Mesendoderm (in vitro differentiated cells): ENCODE results near the gene NAALAD2.
"Not testable (repeated sequence)": the region's sequence is repeated elsewhere in the genome, so short reads cannot be mapped to it uniquely, and the experiment has no call there.

Experiments
- DNase-seq: peaks from one replicate; pipeline ENCODE4 v3.0.0; 2013
- H2AK5ac ChIP-seq: 2 replicates; pipeline ENCODE4 v1.6.1; 2013; ENCODE audit warnings: low read length, inconsistent platforms
- H2BK120ac ChIP-seq: 2 replicates; pipeline ENCODE4 v1.6.1; 2013; ENCODE audit warnings: low read depth, mild to moderate bottlenecking, low read length, moderate library complexity, mixed read lengths
- H2BK15ac ChIP-seq: replicated peaks from 2 replicates; pipeline ENCODE4 v1.6.1; 2013; ENCODE audit warnings: low read depth, mild to moderate bottlenecking, moderate library complexity
- H2BK5ac ChIP-seq: 2 replicates; pipeline ENCODE4 v1.6.1; 2013; ENCODE audit warnings: low read length, inconsistent platforms
- H3K18ac ChIP-seq: 2 replicates; pipeline ENCODE4 v1.6.1; 2013; ENCODE audit warnings: mild to moderate bottlenecking, low read length, mixed read lengths
- H3K23ac ChIP-seq: one replicate; pipeline ENCODE4 v1.6.1; 2013; ENCODE audit warnings: low read length
- H3K27ac ChIP-seq: 2 replicates; pipeline ENCODE4 v1.5.1; 2013; ENCODE audit warnings: low read depth, mild to moderate bottlenecking, inconsistent platforms, low read length, moderate library complexity
- H3K27me3 ChIP-seq: 2 replicates; pipeline ENCODE4 v1.6.1; 2013; ENCODE audit warnings: low read length, control low read depth, mild to moderate bottlenecking, inconsistent platforms; ENCODE audit not compliant: insufficient read depth, poor library complexity
- H3K36me3 ChIP-seq: 2 replicates; pipeline ENCODE4 v1.6.1; 2013; ENCODE audit warnings: low read length, inconsistent platforms; ENCODE audit not compliant: control insufficient read depth, insufficient read depth
- H3K4ac ChIP-seq: one replicate; pipeline ENCODE4 v1.6.1; 2013; ENCODE audit warnings: low read depth, mild to moderate bottlenecking, low read length, moderate library complexity
- H3K4me1 ChIP-seq: 2 replicates; pipeline ENCODE4 v1.6.1; 2013; ENCODE audit warnings: low read depth, low read length, inconsistent platforms; ENCODE audit not compliant: control insufficient read depth
- H3K4me2 ChIP-seq: 2 replicates; pipeline ENCODE4 v1.6.1; 2013; ENCODE audit warnings: low read length
- H3K4me3 ChIP-seq: 2 replicates; pipeline ENCODE4 v1.5.1; 2013; ENCODE audit warnings: mild to moderate bottlenecking, low read length
- H3K56ac ChIP-seq: one replicate; pipeline ENCODE4 v1.6.1; 2013; ENCODE audit warnings: low read length
- H3K79me1 ChIP-seq: 2 replicates; pipeline ENCODE4 v1.6.1; 2013; ENCODE audit warnings: low read length, inconsistent platforms
- H3K79me2 ChIP-seq: 2 replicates; pipeline ENCODE4 v1.6.1; 2013; ENCODE audit warnings: mild to moderate bottlenecking, low read length; ENCODE audit not compliant: control insufficient read depth, insufficient read depth
- H3K9ac ChIP-seq: 2 replicates; pipeline ENCODE4 v1.6.1; 2013; ENCODE audit warnings: low read length, inconsistent platforms
- H4K5ac ChIP-seq: one replicate; pipeline ENCODE4 v1.6.1; 2013; ENCODE audit warnings: low read length
- H4K8ac ChIP-seq: one replicate; pipeline ENCODE4 v1.6.1; 2013; ENCODE audit warnings: low read depth, mild to moderate bottlenecking, control low read depth, low read length, moderate library complexity
- WGBS: extraction: QIAGEN DNeasy Blood & Tissue Kit; methylation state at CpG from one replicate; pipeline ENCODE4 v1.1.7; 2013; ENCODE audit warnings: low lambda C conversion rate, missing lambda C conversion rate; ENCODE audit not compliant: insufficient coverage; ENCODE audit errors: extremely low coverage; 5-methylcytosine and 5-hydroxymethylcytosine counted together

Gene NAALAD2

DNA sequence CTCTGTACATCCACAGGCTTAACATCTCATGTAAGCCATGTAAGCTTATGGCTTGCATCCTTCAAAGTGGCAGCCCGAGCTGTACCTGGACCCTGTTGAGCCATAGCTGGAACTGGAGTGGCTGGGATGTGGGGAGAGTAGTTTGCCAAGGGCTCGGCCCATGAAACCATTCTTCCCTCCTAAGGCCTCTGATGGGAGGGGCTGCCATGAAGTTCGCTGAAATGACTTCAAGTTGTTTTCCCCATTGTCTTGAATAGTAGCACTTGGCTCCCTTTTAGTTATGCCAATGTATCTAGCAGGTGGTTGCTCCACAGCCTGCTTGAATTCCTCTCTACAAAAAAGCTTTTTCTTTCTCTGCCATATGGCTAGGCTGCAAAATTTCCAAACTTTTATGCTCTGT is 93.6 kb downstream of the NAALAD2 start:
- Histone ChIP-seq H3K18ac (no peak overlapping the region), H2BK5ac (no peak overlapping the region)

DNA sequence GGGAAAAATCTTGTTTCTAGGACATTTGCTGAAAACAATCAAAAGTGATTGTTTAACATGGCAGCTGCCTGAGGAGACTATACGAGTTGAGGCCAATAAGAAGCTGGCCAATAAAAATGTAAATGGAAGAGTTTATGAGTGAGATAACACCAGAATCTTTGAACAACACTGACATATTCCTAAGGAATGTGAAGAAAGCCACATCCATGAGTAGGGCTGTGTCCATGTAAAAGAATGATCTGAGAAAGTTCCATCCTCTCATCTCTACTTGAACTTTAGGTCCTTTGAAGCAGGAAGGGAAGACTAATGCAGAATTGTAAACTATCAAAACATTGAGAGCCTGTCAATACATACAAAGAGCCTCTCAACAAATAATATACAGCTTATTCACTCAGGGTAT is 95.3 kb downstream of the NAALAD2 start:
- no peak overlapping the region for H3K23ac ChIP-seq
- H2AK5ac ChIP-seq, result no peak overlapping the region
- no peak overlapping the region for H2BK120ac ChIP-seq
- H3K18ac ChIP-seq, result no peak overlapping the region
- H3K79me1 ChIP-seq, result no peaks in the 10 kb centered on the region
- H3K36me3 ChIP-seq, result no peaks in the 10 kb centered on the region
- H4K8ac ChIP-seq, result no peak overlapping the region
- H3K4ac ChIP-seq, result no peak overlapping the region
- H3K79me2 ChIP-seq, result no peaks in the 10 kb centered on the region
- no peak overlapping the region for H3K9ac ChIP-seq
- no peak overlapping the region for H3K4me3 ChIP-seq
- H2BK5ac ChIP-seq, result no peak overlapping the region
- H2BK15ac ChIP-seq, result no peak overlapping the region
- no peaks in the 10 kb centered on the region for H3K27me3 ChIP-seq
- no peak overlapping the region for H3K4me2 ChIP-seq
- no peak overlapping the region for H3K27ac ChIP-seq
- no peak for DNase-seq
- H4K5ac ChIP-seq, result no peak overlapping the region
- no peaks in the 10 kb centered on the region for H3K4me1 ChIP-seq
- WGBS, result no CpG with 5 or more reads among the region's 1 CpG
- H3K56ac ChIP-seq, result no peak overlapping the region

More for the DNA sequence above, 93.6 kb downstream of the NAALAD2 start:
- WGBS, result no CpG with 5 or more reads among the region's 3 CpGs
- Histone ChIP-seq H3K27ac (no peak overlapping the region), H3K4ac (no peak overlapping the region), H3K79me2 (no peaks in the 10 kb centered on the region), H2AK5ac (no peak overlapping the region), H2BK120ac (no peak overlapping the region), H3K36me3 (no peaks in the 10 kb centered on the region), H4K5ac (no peak overlapping the region), H3K56ac (no peak overlapping the region), H3K4me3 (no peak overlapping the region), H3K79me1 (no peaks in the 10 kb centered on the region), H2BK15ac (no peak overlapping the region), H3K4me2 (no peak overlapping the region), H3K4me1 (no peaks in the 10 kb centered on the region), H3K9ac (no peak overlapping the region), H3K27me3 (no peaks in the 10 kb centered on the region), H4K8ac (no peak overlapping the region), H3K23ac (no peak overlapping the region)
- DNase-seq, result no peak

GRCh38 chr11:90234977-90235376 is 100.5 kb downstream of the NAALAD2 start:
- H3K23ac ChIP-seq, result no peak overlapping the region
- H3K27ac ChIP-seq, result no peak overlapping the region
- H3K4me2 ChIP-seq, result no peak overlapping the region
- H3K4ac ChIP-seq, result no peak overlapping the region
- no peak overlapping the region for H3K4me3 ChIP-seq
- no peak overlapping the region for H3K9ac ChIP-seq
- H3K27me3 ChIP-seq, result no peaks in the 10 kb centered on the region
- no peak overlapping the region for H2BK120ac ChIP-seq
- H3K79me1 ChIP-seq, result no peaks in the 10 kb centered on the region
- H3K56ac ChIP-seq, result no peak overlapping the region
- WGBS, result no CpG with 5 or more reads among the region's 2 CpGs
- H3K18ac ChIP-seq, result no peak overlapping the region
- DNase-seq, result no peak
- H4K8ac ChIP-seq, result no peak overlapping the region
- no peak overlapping the region for H2BK5ac ChIP-seq
- H2AK5ac ChIP-seq, result no peak overlapping the region
- no peaks in the 10 kb centered on the region for H3K4me1 ChIP-seq
- H3K36me3 ChIP-seq, result no peaks in the 10 kb centered on the region
- H2BK15ac ChIP-seq, result no peak overlapping the region
- H4K5ac ChIP-seq, result no peak overlapping the region
- no peaks in the 10 kb centered on the region for H3K79me2 ChIP-seq

DNA sequence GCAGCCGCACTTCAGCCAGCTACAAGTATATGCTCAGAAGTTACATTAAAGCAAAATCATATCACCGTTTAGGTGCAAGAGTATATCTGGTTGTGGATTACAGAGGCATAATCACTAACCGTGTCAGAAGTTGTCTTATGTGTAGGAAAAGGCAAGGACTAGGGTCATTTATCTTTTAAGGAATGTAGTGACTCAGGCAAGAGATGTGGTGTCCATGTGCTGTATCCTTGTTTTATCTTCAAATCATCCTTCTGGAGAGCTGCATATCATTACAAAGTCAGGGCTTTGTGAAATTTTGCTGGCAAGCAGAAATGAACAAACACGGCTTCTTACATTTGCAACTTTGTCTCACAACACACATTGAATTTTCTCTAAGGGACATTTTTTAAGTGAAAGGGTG is 101.1 kb downstream of the NAALAD2 start:
- Histone ChIP-seq H3K23ac (no peak overlapping the region), H2BK5ac (no peak overlapping the region), H3K18ac (no peak overlapping the region), H2AK5ac (no peak overlapping the region), H3K27me3 (no peaks in the 10 kb centered on the region), H4K5ac (no peak overlapping the region), H3K27ac (no peak overlapping the region), H3K56ac (no peak overlapping the region), H3K4ac (no peak overlapping the region), H3K4me3 (no peak overlapping the region), H3K4me2 (no peak overlapping the region), H2BK120ac (no peak overlapping the region), H2BK15ac (no peak overlapping the region), H3K36me3 (no peaks in the 10 kb centered on the region), H3K79me2 (no peaks in the 10 kb centered on the region), H3K4me1 (no peaks in the 10 kb centered on the region), H3K79me1 (no peaks in the 10 kb centered on the region), H3K9ac (no peak overlapping the region), H4K8ac (no peak overlapping the region)
- no peak for DNase-seq
- WGBS, result no CpG with 5 or more reads among the region's 4 CpGs

- Histone ChIP-seq H3K79me1 (no peaks in the 10 kb centered on the region), H2AK5ac (no peak overlapping the region), H3K27me3 (no peaks in the 10 kb centered on the region), H3K79me2 (no peaks in the 10 kb centered on the region), H3K4me1 (no peaks in the 10 kb centered on the region), H3K4ac (no peak overlapping the region), H3K23ac (no peak overlapping the region), H3K36me3 (no peaks in the 10 kb centered on the region), H3K4me3 (no peak overlapping the region), H2BK15ac (no peak overlapping the region), H2BK120ac (no peak overlapping the region), H3K27ac (no peak overlapping the region), H3K4me2 (no peak overlapping the region), H3K9ac (no peak overlapping the region), H3K56ac (no peak overlapping the region), H2BK5ac (no peak overlapping the region), H4K8ac (no peak overlapping the region), H3K18ac (no peak overlapping the region), H4K5ac (no peak overlapping the region)
- WGBS, result no CpG with 5 or more reads among the region's 4 CpGs
- DNase-seq, result no peak
Observed at GRCh38 chr11:90237004-90237403, 102.5 kb downstream of the NAALAD2 start.

DNA sequence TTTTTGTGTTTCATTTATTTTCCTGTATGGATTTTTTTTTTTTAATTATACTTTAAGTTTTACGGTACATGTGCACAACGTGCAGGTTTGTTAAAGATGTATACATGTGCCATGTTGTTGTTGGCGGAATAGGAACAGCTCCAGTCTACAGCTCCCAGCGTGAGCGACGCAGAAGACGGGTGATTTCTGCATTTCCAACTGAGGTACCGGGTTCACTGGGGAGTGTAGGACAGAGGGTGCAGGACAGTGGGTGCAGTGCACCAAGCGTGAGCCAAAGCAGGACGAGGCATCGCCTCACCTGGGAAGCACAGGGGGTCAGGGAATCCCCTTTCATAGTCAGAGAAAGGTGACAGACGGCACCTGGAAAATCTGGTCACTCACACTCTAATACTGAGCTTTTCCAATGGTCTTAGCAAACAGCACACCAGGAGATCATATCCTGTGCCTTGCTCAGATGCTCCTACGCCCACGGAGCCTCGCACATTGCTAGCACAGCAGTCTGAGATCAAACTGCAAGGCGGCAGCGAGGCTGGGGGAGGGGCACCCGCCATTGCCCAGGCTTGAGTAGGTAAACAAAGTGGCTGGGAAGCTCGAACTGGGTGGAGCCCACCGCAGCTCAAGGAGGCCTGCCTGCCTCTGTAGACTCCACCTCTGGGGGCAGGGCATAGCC is 105.6 kb downstream of the NAALAD2 start:
- not testable (repeated sequence) for H2BK5ac ChIP-seq, H3K36me3 ChIP-seq, H3K27me3 ChIP-seq, H3K23ac ChIP-seq, H3K4ac ChIP-seq, H2BK120ac ChIP-seq, H2AK5ac ChIP-seq, H2BK15ac ChIP-seq, H3K18ac ChIP-seq, H3K27ac ChIP-seq, H3K9ac ChIP-seq, H3K4me3 ChIP-seq, H3K4me1 ChIP-seq, H3K79me2 ChIP-seq, H3K4me2 ChIP-seq, H3K79me1 ChIP-seq, H4K5ac ChIP-seq, H4K8ac ChIP-seq
- no CpG with 5 or more reads among the region's 20 CpGs for WGBS
- DNase-seq, result peak; percentile 25
- H3K56ac ChIP-seq, result peak overlapping the region; percentile 15
